Mesodermal cell (in vitro differentiated cells): ENCODE results near the gene ADAMTSL2.

ENCODE experiments used
- H3K27ac ChIP-seq: 2 replicates; pipeline ENCODE4 v1.7.0; 2013; ENCODE audit warnings: mild to moderate bottlenecking, low read depth, low read length, moderate library complexity; ENCODE audit not compliant: severe bottlenecking
- H3K36me3 ChIP-seq: 2 replicates; pipeline ENCODE4 v1.7.1; 2013; ENCODE audit warnings: mild to moderate bottlenecking, low read length, moderate library complexity; ENCODE audit not compliant: control insufficient read depth, insufficient read depth
- H3K4me1 ChIP-seq: one replicate; pipeline ENCODE4 v1.7.1; 2013; ENCODE audit warnings: mild to moderate bottlenecking, low read length; ENCODE audit not compliant: insufficient read depth, control insufficient read depth, poor library complexity, severe bottlenecking
- H3K4me3 ChIP-seq: 2 replicates; pipeline ENCODE4 v1.7.0; 2013; ENCODE audit warnings: low read length, control low read depth, mild to moderate bottlenecking; ENCODE audit not compliant: insufficient read depth, poor library complexity, severe bottlenecking; ENCODE audit errors: extremely low read depth
- H3K9me3 ChIP-seq: 2 replicates; pipeline ENCODE4 v1.7.1; 2013; ENCODE audit warnings: mild to moderate bottlenecking, low read length, moderate library complexity; ENCODE audit not compliant: control insufficient read depth
- WGBS, 2 experiments: methylation state at CpG; one replicate each; pipeline ENCODE4 v1.1.5; 2013; ENCODE audit warnings: missing lambda C conversion rate in 2 of 2; ENCODE audit not compliant: insufficient coverage in 2 of 2; 5-methylcytosine and 5-hydroxymethylcytosine counted together

The ADAMTSL2 gene

DNA sequence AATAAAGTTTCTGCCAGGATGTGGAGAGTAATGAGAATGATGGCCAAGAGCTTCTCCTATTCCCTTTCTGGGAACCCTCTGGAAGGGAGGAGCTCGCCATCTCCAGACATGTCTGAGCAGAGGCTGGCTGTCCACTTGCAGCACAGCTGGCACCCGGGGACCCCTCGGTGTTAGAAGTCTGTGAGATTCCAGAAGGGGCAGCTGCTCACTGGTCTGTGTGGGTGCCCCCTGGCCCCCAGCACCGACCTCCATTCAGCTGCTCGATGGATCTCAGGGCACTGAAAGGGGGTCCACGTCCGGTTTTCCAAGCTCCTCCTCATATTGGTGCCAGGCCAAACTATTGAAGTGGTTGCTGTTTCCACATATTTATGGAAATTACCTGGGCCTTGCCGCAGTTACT is 78.3 kb downstream of the ADAMTSL2 start:
- WGBS, 2 experiments = 91 to 95% methylated on average over 7 to 8 of the region's 8 CpGs
- Histone ChIP-seq H3K27ac (no peak overlapping the region), H3K36me3 (no peaks in the 10 kb centered on the region), H3K4me1 (peaks cover 2% of the 10 kb centered on the region), H3K4me3 (no peak overlapping the region), H3K9me3 (no peaks in the 10 kb centered on the region)

DNA sequence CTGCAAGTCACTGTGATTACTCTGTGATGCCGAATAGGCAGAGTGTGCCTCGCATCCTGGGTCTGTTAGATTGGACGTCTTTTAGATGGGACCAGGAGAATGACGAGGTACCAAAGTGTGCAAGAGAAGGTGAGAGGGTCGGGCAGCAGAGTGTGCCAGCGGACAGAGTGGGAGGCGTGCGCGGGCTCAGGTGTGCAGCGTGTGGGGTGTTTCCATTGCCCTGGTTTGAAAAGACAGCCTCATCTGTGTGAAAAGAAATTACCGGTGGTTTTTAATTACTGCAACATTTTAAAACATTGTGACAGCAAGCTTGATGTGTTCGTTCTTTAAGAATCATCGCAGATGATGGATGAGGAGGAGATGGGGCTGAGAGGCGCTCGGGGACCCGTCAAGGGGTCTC is 78.9 kb downstream of the ADAMTSL2 start:
- peaks cover 2% of the 10 kb centered on the region for H3K4me1 ChIP-seq
- no peaks in the 10 kb centered on the region for H3K36me3 ChIP-seq
- no peaks in the 10 kb centered on the region for H3K9me3 ChIP-seq
- 91% methylated on average over 15 to 16 of the region's 16 CpGs for WGBS, 2 experiments
- H3K4me3 ChIP-seq = no peak overlapping the region
- H3K27ac ChIP-seq = no peak overlapping the region

DNA sequence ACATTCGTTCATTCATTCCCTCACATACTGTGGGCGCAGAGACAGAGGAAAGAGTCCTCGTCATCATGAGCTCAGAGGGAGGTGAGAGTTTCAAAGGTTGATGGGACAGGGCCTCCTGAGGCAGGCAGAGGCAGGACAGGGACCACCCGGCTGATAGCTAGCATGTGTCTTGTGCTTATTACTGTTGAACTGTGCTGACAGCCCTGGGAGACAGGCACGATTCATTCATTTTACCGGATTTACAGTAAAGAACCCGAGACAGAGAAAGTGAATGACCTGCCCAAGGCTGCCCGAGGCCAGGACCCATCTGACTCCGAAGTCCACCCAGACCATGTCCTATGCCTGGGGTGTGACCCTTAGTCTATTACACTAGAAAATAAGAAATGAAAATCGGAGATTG is 79.6 kb downstream of the ADAMTSL2 start:
- 79 to 89% methylated on average over 5 to 6 of the region's 10 CpGs for WGBS, 2 experiments
- Histone ChIP-seq H3K36me3 (no peaks in the 10 kb centered on the region), H3K27ac (no peak overlapping the region), H3K4me1 (no peaks in the 10 kb centered on the region), H3K4me3 (no peak overlapping the region), H3K9me3 (no peaks in the 10 kb centered on the region)

DNA sequence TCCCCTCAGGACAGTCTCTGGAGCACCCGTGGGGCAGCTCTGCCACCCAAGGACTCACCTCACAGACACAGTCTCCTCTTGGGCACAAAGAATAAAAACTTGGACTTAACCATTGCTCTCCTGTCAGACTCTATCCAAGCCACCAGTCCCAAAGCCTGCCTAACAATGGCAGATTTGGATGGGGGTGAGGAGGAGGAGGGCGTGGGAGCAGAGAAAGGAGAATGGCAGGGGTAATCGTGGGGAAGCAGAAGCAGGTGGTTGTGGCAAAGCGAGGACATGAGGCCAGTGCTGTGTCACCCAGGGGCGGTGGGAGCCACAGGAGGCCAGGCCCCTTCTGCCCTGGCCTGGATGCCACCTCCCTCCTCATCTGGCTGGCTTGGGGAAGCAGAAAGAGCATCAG is 80.2 kb downstream of the ADAMTSL2 start:
- 70 to 85% methylated on average over 3 to 5 of the region's 5 CpGs for WGBS, 2 experiments
- Histone ChIP-seq H3K4me3 (no peak overlapping the region), H3K27ac (no peak overlapping the region)

DNA sequence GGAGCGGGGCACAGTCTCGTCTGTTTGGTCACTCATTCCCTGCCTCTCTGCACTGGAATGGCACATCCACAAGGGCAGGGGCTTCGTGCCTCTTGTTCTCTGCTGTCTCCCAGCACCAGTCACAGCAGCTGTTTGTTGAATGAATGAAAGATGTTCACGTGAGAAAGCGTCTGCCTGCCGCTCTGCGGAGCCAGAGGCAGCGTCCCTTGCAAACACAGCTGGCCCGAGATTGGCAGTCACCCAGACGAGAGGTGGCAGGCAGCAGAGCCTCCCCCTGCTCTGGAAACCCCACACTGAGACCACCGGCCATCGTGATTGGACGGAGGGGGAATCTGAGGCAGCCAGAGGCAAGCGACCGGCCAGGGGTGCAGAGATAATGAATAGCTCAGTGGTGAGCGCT is 80.7 kb downstream of the ADAMTSL2 start:
- no peaks in the 10 kb centered on the region for H3K36me3 ChIP-seq
- 65 to 76% methylated on average over 11 to 16 of the region's 16 CpGs for WGBS, 2 experiments
- no peaks in the 10 kb centered on the region for H3K9me3 ChIP-seq
- H3K27ac ChIP-seq = no peak overlapping the region
- no peaks in the 10 kb centered on the region for H3K4me1 ChIP-seq
- H3K4me3 ChIP-seq = no peak overlapping the region

More for the DNA sequence above, 80.2 kb downstream of the ADAMTSL2 start:
- no peaks in the 10 kb centered on the region for H3K36me3 ChIP-seq
- H3K9me3 ChIP-seq = no peaks in the 10 kb centered on the region
- no peaks in the 10 kb centered on the region for H3K4me1 ChIP-seq

DNA sequence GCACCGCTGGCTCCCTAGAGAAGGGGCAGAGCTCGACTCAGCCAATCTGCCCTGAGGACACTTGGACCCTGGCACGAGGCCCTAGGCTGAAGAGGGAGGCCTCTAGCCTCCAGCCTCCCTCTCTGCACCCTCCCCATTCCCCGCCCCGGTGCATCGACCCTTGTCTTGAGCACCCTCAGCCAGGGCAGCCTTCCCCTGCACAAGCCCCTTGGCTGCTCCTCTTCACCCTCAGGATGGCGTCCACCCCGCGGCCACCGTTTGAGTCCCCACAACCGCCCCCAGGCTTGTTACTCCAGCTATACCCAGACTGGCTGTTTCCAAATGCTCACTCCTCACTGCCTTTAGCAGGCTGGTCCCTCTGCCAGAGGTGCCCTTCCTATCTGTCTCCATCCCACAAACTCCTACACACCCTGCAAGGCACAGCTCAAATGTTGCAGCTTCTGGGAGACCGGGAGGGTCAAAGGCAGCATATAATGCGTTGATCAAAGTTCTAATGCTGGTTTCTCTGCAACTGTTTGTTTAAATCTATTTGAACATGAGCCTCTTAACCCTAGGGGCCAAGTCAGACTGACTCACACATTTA is 81.2 kb downstream of the ADAMTSL2 start:
- 83 to 91% methylated on average over 10 to 12 of the region's 13 CpGs for WGBS, 2 experiments
- H3K4me3 ChIP-seq = no peak overlapping the region
- H3K9me3 ChIP-seq = no peaks in the 10 kb centered on the region
- H3K27ac ChIP-seq = no peak overlapping the region
- no peaks in the 10 kb centered on the region for H3K4me1 ChIP-seq
- no peaks in the 10 kb centered on the region for H3K36me3 ChIP-seq

DNA sequence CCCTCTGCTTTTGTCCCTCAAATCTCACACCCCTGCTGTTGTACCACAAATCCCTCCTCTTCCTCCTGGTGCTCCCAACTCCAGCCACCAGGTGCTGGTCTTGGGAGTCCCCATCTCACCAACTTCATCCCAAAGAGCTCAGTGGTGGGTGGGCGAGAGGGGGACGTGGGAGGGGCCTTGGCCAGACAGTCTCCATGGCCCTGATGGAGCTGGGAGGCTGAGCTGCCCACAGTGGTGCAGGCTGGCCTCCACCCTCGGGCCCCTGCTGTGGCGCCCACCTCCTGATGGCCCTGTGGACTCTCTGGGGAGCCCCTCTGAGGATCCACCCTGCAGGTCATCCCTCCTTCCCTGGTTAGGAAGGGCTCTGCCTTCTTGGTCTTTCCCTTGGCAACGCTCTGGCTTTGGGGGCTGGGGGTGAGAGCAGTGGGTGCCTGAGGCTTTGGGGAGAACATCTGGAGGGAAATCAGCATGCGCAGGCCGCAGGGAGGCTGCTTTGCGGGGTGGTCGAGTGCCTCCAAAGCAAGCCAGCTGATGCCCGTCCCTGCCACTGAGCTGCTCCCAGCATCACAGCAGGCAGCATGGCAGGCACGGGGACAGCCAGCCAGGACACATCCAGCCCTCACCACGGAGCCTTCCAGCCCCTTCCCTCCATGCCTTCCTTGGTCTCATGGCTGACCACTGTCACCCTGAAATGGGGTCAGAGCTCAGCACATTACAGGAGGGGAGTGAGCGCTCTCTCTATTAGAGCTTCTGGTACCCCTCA is 82.3 kb downstream of the ADAMTSL2 start:
- H3K4me1 ChIP-seq = no peaks in the 10 kb centered on the region
- WGBS, 2 experiments = 88 to 89% methylated on average over 7 to 11 of the region's 13 CpGs
- H3K27ac ChIP-seq = no peak overlapping the region
- no peaks in the 10 kb centered on the region for H3K36me3 ChIP-seq
- no peaks in the 10 kb centered on the region for H3K9me3 ChIP-seq
- H3K4me3 ChIP-seq = no peak overlapping the region

DNA sequence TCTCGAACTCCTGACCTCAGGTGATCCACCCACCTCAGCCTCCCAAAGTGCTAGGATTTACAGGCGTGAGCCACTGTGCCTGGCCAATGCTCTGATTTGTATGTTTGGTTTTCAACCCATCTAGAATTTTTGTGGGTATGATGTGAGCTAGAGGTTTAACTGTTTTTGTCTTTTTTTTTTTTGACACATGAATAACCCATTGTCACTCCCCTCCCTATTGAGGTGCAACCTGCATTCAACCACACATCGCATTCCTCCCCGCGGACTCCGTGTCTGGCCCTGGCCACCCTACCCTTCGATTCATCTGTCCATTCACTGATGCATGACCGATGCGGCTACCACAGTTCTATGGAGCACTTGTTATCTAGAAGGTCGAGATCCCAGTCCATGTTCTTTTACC is 84.2 kb downstream of the ADAMTSL2 start:
- Histone ChIP-seq H3K4me1 (no peaks in the 10 kb centered on the region), H3K4me3 (no peak overlapping the region), H3K36me3 (no peaks in the 10 kb centered on the region), H3K9me3 (no peaks in the 10 kb centered on the region), H3K27ac (no peak overlapping the region)
- 85 to 88% methylated on average over 8 to 9 of the region's 10 CpGs for WGBS, 2 experiments

DNA sequence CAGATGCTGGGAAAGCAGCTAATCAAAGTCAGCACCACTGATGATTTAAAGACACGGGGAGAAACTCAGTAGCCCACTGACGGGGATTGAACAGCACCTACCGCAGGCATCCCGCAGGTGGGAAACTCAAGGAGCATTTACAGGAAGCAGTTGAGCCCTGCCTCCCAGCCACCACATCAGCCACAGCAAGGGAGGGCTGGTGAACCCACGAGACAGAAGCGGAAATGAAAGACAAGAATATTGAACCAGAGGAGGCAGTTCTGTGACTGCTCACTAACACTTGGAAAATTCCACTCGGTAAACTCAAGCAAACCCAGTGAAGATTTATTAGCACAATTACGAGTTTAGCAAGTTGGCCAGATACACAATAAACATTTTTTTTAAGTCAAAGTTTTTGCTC is 85.3 kb downstream of the ADAMTSL2 start:
- Histone ChIP-seq H3K4me1 (no peaks in the 10 kb centered on the region), H3K4me3 (no peak overlapping the region), H3K36me3 (no peaks in the 10 kb centered on the region), H3K9me3 (no peaks in the 10 kb centered on the region), H3K27ac (no peak overlapping the region)
- 65 to 66% methylated on average over 6 to 7 of the region's 8 CpGs for WGBS, 2 experiments

DNA sequence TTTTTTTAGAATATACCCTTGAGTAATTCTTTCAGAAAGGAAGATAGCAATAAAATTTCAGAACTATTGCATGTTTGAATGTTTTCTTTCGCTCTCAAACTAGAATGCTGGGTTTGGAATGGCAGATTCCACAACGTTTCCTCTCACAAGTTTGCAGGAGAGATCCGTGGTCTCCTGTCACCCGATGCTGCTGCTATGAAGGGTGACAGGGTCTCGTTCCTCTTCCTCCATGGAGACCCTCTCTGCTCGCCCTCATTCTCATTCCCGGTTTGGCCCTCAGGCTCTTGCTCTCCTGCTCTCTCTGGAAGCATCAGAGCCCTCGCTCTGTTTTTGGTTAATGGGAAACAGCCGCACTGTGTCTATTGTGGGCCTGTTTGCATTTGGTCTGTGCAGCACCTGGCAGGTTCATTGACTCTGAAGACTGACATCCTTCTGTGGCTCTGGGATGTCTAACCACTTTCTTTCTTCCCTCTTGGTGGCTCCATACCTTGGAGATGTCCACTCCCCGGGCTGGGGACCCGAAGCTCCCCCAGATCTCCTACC is 87.3 kb downstream of the ADAMTSL2 start:
- H3K27ac ChIP-seq = no peak overlapping the region
- no peaks in the 10 kb centered on the region for H3K36me3 ChIP-seq
- no peak overlapping the region for H3K4me3 ChIP-seq
- H3K9me3 ChIP-seq = peaks cover 14% of the 10 kb centered on the region
- no peaks in the 10 kb centered on the region for H3K4me1 ChIP-seq
- WGBS, 2 experiments = 77 to 84% methylated on average over 9 to 11 of the region's 11 CpGs

DNA sequence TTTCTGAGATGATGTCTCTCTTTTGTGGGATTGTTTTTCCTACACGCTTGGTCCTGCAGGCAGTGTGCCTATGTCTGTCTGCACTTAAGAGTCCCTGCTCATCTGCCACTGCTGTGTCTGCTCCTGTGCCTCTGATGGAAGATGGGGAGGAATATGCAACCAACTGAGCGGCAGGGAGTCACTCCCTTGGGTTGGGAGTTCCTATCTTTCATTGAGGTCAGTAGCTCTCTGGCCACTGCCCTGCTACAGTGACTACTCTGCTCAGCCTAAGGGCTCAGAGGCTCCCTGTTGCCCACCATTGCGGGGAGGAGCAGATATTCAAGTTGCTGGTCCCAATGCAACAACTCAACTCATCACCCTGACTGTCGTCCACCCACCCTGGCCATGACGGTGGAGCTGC is 88.1 kb downstream of the ADAMTSL2 start:
- Histone ChIP-seq H3K36me3 (no peaks in the 10 kb centered on the region), H3K27ac (no peak overlapping the region), H3K9me3 (peaks cover 15% of the 10 kb centered on the region), H3K4me3 (no peak overlapping the region), H3K4me1 (no peaks in the 10 kb centered on the region)
- 75 to 90% methylated on average over 3 of the region's 5 CpGs for WGBS, 2 experiments
